A204.1 (cell line): Measurements from ENCODE around the gene RNASE13.

Experiments
- FAIRE-seq: peaks from 2 replicates; lab custom pipeline; 2012; peaks lifted over from hg19 to GRCh38; lab: Jason Lieb, UNC

RNASE13 gene

GRCh38 chr14:21034707-21035106, at the start of gene RNASE13:
Gene RNASE13, minus strand, starts transcription at chr14:21034807. Its CDS starts 519 bp downstream, at chr14:21034288.
- no peak for FAIRE-seq

- FAIRE-seq, result no peak
Measured at GRCh38 chr14:21084396-21084795, 49.8 kb upstream of the RNASE13 start.

GRCh38 chr14:21083565-21084325, 49.1 kb upstream of the RNASE13 start:
- FAIRE-seq, result no peak

GRCh38 chr14:21081521-21082142, 47.0 kb upstream of the RNASE13 start:
- FAIRE-seq, result no peak

- FAIRE-seq, result no peak
Measured at GRCh38 chr14:21078726-21079125, 44.1 kb upstream of the RNASE13 start.

GRCh38 chr14:21078287-21078686, 43.7 kb upstream of the RNASE13 start:
- no peak for FAIRE-seq

GRCh38 chr14:21077672-21078071, 43.1 kb upstream of the RNASE13 start:
- no peak for FAIRE-seq

GRCh38 chr14:21075719-21076437, 41.3 kb upstream of the RNASE13 start:
- no peak for FAIRE-seq

GRCh38 chr14:21074398-21075272, 40.0 kb upstream of the RNASE13 start:
- FAIRE-seq, result no peak

GRCh38 chr14:21073921-21074320, 39.3 kb upstream of the RNASE13 start:
- FAIRE-seq, result no peak

- FAIRE-seq, result no peak
Measured at GRCh38 chr14:21072781-21073339, 38.3 kb upstream of the RNASE13 start.

GRCh38 chr14:21072031-21072473, 37.4 kb upstream of the RNASE13 start:
- FAIRE-seq, result no peak

- no peak for FAIRE-seq
Measured at GRCh38 chr14:21071225-21072030, 36.8 kb upstream of the RNASE13 start.

- FAIRE-seq, result no peak
Measured at GRCh38 chr14:21070610-21071224, 36.1 kb upstream of the RNASE13 start.

- no peak for FAIRE-seq
Measured at GRCh38 chr14:21070083-21070609, 35.5 kb upstream of the RNASE13 start, which contains the start of gene ARHGEF40. Gene ARHGEF40, plus strand, starts transcription at chr14:21070304. Its CDS starts 93 bp downstream, at chr14:21070397.

- FAIRE-seq, result no peak
Measured at GRCh38 chr14:21069388-21070082, 34.9 kb upstream of the RNASE13 start.

- FAIRE-seq, result no peak
Measured at GRCh38 chr14:21068521-21069387, 34.1 kb upstream of the RNASE13 start.

- no peak for FAIRE-seq
Measured at GRCh38 chr14:21066882-21067502, 32.4 kb upstream of the RNASE13 start.
